Sigmoid colon (tissue), 4 donors: Measurements from ENCODE around the gene RBM34.

ENCODE experiments used
- CTCF ChIP-seq, 4 experiments: fragments of 450-650 bp in 3 of 4; fragments of 200-600 bp in 1 of 4; IDR thresholded peaks; one replicate each; pipeline ENCODE4 v1.5.1; 2016 to 2019; ENCODE audit warnings: antibody characterized with exemption in 4 of 4, mild to moderate bottlenecking in 3 of 4, moderate library complexity in 2 of 4
- EP300 ChIP-seq, 4 donors: sonication (generic); formaldehyde crosslinking; IDR thresholded peaks; one replicate each; pipeline ENCODE4 v1.6.1; 2017; ENCODE audit warnings: antibody characterized with exemption in 4 of 4
- POLR2A ChIP-seq, 2 donors: fragments of 450-650 bp; IDR thresholded peaks; one replicate each; pipeline ENCODE4 v1.6.1; 2016; ENCODE audit warnings: antibody characterized with exemption in 2 of 2, mild to moderate bottlenecking in 2 of 2, moderate library complexity in 2 of 2

GRCh38 chr1:235102259-235102582 lies 58.8 kb downstream of the RBM34 start:
- TF ChIP-seq CTCF (IDR thresholded peaks at IDR 0.05), result no peak
- TF ChIP-seq POLR2A (IDR thresholded peaks at IDR 0.05), result no peak
- no peak for TF ChIP-seq EP300 (IDR thresholded peaks at IDR 0.05)
